Stimulated activated CD4-positive, alpha-beta T cell treated with anti-CD3 and anti-CD28 coated beads, TNF-alpha, amount 100 ng/mL, for 48 hours (primary cell): ENCODE data around the gene LRIG1.
A peak's percentile ranks its signal among the peaks of the same experiment; 100 is the strongest.

Experiments used
- DNase-seq, 3 donors: peaks; one replicate each; pipeline ENCODE4 v3.0.0-alpha.2; 2020; ENCODE audit warnings: low read depth in 3 of 3

LRIG1 gene

DNA sequence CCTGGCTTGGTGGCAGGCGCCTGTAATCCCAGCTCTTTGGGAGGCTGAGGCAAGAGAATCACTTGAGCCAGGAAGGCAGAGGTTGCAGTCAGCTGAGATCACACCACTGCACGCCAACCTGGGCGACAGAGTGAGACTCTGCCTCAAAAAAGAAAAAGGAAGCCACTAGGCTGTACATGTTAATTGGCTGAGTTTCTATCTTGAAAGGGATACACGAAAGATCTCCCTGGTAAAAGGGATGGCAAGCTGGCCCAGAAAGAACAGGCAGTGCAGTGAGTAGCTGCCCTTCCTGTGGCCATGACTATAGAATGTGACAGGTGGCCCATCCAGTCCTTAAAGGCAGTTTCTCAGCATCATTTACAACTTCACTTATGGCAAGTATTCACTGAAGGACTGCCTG is 12.3 kb downstream of the LRIG1 start:
- no peak for DNase-seq

DNA sequence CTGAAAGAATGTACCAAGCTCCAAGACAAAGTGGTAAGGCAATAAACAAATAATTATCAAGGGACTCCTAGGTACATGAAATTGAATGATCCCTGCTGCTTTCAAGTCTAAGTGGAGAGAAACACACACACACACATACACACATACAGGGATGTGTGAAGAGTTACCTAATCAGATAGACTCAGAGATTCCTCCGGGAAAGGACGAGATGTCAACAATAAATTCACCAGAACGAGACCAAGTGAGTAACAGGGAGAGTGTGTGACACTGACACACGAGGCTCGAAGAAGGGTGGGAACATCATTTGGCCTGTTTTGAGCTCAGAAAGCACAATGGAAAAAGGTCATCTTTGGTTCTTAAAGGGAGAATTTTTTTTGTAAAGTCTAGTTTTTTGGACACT is 13.4 kb downstream of the LRIG1 start:
- DNase-seq = no peak

DNA sequence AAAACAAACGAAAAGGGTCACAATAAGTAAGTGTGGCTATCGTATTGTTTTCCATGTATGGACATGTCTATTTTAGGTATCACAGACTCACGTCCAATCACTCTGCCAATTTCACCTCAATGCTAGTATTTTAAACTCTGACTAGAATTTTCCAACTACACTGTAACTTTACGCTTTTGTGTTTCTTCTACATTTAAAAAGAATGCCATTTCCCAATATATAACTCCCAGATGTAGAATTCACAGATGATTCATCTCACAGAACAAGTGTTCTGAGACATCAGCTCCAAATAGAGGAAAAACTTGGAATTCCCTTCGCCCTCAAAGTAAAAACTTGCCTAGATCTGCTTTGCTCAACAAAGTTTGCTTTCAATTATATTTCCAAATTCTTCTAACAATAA is 14.2 kb downstream of the LRIG1 start:
- no peak for DNase-seq

DNA sequence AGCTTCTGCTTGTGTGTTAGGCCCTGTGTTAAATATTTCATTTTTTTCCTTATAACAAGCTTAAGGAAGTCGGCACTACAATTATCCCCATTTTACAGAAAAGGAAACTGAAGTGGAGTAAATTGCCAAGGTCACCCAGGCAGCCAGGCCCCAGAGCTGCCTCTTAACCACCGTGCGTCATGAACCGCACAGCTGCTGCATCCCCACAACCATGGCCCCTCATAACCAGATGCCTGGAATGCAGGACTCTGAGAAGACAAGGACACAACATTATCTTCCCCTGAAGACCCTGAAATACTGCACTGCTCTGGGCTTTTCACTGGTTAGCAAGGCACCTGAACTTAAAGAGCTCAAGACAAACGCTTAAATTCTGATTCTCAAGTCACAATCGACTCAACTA is 14.6 kb downstream of the LRIG1 start:
- DNase-seq = no peak

DNA sequence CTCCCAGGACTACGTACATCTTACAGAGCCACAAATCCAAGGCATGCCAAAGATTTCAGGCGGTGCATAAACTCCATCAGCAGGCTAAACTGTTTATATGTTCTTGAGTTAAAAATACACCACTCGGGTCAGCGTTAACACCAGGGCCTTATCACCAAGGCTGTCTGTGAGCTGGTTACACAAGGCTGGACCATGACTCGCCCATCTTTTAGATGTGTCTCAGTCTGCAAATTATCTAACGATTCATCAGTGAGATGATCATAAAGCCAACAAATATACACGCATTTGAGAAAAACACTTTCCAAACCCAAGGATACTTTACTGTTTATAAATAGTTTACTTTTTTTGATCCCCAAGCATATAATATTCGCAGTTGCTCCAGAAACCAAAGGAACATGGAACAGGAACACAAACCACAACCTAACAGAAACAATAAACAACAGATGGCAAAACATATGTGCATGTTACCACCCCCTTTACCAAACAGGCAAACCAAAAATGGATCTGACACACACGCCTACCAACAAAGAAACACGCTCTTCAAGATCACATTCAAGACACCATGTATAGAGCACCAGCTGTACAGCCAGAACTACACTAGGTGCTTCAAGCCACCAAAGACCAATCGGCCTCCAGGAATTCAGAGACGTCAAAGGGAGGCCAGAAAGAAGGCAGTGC is 15.4 kb downstream of the LRIG1 start:
- no peak for DNase-seq

DNA sequence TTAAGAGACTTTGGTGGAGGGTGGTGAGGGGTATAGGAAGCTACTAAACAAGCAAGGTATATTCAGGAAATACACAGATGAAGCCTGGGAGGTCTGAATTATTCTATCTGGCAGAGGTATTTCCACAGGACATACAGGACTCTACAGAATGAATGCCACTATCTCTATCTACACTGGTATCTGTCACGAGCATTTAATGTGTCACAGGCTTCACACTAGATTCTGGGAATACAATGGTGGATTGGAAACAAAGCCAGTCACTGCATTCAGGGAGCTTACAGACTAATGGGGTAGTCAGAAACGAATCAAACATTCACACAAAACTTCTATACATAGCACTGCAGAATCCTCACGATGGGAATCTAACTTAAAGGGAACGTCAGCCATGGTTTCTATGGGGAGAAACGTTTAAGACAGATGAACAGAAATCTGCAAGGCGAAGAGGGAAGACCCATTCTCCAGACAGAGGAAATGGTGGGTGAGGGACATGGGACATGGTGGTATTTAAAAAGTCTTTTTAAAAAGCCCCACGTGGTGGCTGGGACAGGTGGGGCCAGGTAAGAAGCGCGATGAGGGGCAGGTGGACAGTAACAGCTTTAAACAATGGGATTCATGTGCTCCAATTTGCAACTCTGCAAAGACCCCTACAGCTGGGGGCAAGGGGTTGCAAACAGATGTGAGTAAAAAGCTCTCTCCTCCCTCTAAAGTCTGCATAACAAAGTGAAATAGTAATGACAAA is 16.5 kb downstream of the LRIG1 start:
- DNase-seq = no peak

DNA sequence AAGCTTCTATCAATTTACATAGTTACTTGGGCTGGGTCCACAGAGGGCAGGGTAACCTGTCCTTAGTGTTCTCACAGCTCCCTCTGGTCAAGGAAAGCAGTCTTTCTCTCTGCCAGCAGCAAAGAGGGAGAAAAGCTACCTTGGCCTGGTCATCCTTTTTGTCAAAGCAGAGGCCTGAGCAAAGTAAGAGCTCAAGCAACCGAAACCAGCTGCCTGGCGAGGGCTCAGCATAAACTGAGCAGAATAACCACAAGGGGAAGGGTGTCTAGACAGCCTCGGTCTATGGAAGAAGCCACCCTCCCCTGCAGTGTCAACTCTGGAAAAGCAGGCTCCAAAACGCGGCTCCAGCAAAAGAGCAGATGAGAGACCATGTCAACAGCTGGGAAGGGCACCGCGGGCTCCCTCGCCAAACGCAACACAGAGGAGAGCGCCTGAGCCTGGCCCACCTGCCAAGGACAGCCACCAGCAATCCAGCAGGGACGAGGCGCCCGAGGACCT is 17.4 kb downstream of the LRIG1 start:
- no peak for DNase-seq

DNA sequence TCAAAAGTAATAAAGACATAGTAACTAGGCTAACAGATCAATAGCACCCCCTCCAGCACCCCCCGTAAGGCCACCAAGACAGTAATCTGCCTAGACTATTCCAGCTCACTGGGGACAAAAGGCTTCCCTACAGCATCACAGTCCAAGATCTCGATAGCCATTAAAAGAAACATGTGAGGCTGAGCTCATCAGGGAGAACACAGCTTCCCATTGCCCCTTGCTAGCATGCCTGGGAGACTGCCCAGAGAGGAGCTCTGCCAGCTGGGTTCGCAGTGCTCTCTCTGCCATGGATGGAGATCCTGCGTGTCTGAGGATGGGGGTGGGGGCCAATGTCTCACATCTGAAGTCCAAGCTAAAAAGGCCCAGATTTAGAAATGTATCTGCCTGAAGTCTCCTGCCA is 17.8 kb downstream of the LRIG1 start:
- DNase-seq = no peak

DNA sequence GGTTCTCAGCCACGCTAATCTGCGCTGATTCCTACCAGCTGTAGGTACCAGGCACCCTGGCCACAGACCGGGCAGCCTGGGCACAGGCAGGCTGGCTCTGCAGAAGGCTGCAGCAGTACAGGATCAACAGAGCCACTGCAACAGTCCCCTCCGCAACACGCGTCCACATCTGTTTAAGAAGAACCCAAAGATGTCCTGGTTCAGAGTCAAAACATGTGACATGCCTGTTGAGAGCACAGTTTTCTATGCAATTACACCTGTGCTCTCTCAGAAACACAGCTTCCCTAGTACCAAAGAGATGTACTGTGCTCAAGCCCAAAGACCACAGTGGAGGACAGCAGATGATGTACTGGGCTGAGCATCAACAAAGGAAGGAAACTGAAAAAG is 18.8 kb downstream of the LRIG1 start:
- DNase-seq = no peak

DNA sequence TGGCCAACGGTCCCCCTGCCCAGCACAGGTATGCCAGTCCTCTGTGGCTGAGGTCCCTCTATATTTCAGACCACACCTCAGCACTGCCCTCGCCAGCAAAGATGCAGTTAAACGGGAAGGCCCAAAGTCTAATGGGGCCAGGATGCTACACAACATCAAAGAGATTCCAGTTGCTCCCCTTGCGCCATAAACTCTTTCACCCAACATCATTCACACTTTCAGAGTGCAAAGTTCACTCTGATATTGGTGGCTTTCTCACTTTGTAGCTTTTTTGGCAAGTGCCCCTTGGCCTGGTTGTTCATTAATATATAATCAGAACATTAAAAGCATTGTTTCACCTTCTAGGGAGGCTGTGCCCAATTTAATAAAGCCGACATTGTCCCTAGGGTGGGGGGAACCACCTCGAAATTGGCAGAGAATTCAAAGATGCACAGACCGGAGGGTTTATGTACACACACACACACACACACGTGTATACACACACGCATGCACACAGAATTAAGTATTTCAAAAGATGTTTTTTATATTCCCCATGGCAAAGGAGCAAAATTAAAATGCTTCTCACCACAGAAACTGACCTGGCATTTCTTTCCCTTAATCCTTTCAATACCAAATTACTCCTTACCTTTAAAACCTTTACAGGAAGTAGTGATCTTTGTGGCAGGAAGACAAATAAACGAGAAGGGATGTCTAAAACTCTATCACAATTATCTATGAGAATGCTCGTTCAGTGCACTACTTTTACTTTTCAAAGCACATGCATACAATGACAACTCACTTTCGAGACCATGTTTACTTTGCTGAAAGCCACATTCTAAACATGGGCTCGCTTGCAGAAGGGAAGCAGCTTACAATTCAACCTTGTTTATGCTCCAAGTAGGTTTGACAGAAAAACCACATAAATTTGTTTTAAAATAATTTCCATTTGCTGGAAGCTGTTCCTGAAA is 19.5 kb downstream of the LRIG1 start:
- no peak for DNase-seq

DNA sequence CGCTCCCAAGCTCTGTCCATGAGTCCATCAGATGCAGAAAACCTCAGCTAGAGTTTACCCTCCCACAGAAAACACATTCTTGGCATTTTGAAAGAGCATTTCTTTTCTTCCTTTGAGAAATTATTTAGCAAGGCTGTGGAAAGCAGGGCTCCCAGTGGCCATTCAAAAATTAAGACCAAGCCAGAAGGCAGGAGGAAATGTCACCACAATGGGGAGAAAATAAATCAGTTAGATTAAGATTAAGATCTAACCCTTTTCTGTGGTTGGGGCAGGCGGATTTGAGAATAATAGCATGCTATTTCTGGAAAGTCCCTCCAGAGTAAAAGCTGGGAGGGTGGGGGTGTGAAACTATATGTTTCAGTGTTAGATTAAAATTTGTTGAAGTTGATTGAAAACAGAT is 20.2 kb downstream of the LRIG1 start:
- no peak for DNase-seq

DNA sequence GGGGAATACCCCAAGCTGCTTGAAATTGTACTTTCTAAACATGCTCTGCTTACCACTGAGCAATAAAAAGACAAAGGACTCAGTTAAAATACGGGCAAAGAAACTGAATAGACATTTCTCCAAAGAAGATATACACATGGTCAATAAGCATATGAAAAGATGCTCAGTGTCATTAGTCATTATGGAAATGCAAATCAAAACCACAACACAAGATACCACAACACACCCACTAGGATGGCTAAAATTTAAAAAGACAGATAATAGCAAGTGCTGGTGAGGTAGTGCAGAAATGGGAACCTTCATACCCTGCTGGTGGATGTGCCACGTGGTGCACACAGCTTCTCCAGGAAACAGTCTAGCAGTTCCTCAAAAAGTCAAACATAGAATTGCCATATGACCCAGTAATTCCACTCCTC is 21.3 kb downstream of the LRIG1 start:
- DNase-seq = no peak

DNA sequence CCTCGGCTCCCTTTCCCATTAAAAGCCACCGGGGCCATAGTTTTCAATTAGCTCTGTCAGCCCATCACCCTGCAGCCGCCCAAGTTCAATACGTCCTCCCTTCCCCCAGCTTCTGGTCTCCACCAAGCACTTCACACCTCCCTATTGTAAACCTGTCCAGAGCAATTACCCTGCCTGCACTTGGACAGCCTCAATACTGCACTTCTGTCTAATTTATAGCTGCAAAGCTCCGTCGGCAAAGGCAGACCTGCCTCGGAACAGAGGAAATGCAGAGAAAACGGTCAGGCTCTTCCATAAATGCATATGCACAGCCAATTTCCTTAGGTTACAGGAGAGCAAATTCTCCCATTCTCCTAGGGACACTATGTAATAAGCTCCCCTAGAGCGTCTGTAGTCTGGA is 21.9 kb downstream of the LRIG1 start:
- DNase-seq = no peak

DNA sequence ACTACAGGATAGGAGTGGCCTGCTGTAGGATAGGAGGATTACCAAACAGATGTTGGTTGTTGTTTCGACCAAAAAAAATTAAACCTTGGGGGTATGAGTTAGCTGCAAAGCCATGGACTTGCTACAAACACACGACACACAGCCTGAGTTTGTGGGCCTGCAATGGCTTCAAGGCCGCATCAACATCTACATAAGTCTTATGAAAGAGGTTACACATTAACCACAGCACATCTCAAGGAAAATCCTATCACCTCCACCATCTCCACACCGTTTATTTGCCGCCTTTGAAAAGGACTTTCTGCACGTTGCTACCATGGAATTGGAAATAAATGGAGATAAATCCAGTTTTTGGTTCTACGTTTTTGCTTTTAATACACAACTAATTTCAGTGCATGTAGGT is 23.0 kb downstream of the LRIG1 start:
- no peak for DNase-seq

DNA sequence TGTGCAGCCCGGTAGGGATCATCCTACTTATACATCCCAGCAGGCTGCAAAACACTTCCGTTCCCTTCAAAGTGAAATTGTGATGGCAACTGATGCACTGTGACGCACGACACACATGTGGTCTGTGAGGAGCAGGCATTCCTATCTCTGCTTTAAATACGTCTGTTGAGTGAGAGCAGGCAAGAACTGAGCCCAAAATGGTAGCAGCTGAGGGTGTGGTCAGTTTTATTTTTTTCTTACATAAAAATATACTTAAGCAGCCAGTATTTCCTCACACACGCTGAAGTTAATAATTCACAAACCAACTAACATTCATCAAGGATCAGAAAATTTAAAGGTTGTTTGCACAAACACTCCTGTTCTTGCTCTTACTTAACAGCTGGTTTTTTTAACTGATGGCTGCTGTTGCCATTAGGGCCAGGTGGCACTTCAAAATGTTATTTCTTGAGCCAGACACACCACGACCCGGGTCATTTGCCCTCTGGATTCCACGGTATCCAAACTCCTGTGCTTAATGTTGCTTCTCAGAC is 23.9 kb downstream of the LRIG1 start:
- no peak for DNase-seq

DNA sequence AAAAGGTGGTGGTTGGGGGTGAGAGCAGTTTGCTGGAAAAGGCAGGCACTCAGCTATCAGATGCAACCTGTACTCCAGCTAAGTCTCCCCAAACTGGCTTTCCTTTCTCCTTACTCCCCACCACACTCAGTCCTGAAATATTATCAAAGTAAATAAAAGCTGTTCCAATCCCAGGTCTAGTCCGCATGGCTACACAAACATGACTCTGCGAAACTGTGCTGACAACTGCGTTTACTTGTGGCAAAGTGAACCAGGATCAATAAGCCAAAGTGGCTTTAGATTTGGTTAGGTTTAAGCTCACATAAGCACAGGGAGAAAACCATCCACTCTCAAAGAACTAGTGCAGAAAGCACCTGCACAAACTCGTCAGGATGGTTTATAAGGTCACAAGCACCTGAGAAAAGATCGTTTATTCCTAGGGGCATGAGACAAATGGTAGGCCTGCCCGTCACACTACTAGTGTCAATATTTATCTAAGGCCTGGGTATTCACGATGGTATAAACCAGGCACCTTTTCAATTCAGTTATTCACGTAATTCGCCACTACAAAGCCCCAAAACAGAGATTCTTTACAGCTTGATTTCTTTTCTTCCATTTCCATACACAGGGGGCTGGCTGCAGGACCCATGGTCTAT is 25.3 kb downstream of the LRIG1 start:
- DNase-seq = no peak

DNA sequence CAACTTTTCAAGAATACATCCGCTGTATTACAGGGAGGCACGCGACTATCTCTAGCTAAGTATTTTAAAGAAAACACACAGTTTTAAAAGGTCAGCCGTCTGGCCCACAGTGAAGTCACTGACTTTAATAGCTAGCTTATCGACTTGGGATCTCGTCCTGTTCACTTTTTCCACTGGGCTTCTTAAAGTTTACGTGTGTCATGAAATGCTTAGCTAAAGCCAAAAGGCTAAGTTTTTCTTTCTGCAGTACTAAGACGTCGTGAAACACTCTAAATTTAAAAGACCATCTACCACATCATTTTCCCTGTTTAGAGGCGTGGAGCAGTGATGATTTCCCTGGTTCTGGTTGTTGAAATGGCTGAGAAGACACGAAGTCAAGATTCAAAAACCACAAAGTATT is 27.1 kb downstream of the LRIG1 start:
- no peak for DNase-seq

DNA sequence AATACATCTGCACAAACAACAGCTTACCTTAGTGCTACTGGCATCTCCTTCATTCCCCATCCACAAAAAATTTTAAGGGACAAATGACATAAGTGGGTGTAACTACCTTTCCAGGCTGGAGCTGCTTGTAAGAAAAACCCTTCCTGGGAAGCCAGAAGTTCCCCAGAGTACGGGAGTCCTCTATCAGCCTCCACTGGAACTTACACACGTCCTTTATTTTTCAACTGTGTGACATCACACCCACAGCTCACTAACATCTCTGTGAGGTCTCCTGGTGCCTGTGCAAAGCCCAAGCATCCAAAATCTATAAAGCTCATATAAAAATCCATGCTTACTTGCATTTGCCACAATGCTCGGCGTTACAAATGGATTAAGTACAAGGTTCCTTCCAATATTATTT is 27.6 kb downstream of the LRIG1 start:
- no peak for DNase-seq

DNA sequence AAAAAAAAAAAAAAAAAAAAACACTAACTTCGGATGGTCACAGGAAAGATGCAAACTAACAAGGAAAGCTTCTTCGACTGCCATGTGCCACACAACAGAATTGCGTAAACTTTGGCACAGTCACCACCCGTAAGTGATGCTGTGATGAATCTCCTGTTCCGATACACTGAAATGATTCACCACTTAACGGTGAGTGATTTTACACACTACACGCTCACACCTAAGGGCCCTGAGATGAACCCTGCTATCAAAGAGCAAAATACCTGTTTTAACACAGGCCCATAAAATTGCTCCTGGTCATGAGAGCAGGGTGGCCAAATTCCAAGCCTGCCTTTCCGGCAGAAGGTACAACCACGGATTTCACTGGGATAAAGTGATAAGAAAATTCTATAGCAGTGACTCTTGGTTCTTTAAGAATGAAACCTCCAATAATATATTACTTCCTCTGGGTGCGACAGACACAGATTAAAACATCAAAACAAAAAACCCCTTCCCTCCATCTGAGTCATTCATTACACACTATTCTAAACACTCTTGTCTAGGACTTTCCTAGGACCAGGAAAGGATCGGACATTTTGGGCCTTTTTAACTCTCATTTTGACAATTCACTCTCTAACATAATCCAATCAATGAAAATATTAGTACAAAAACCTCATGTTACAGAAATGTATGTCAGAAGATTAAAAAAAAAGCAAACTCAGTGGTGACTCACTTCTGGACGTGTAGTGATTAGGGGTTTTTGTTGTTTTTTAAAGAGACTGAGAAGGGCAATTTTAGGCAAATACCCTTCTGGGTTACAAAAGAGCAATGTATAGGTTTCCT is 28.3 kb downstream of the LRIG1 start:
- DNase-seq = peak in 1 of 3 donors; percentile 49

DNA sequence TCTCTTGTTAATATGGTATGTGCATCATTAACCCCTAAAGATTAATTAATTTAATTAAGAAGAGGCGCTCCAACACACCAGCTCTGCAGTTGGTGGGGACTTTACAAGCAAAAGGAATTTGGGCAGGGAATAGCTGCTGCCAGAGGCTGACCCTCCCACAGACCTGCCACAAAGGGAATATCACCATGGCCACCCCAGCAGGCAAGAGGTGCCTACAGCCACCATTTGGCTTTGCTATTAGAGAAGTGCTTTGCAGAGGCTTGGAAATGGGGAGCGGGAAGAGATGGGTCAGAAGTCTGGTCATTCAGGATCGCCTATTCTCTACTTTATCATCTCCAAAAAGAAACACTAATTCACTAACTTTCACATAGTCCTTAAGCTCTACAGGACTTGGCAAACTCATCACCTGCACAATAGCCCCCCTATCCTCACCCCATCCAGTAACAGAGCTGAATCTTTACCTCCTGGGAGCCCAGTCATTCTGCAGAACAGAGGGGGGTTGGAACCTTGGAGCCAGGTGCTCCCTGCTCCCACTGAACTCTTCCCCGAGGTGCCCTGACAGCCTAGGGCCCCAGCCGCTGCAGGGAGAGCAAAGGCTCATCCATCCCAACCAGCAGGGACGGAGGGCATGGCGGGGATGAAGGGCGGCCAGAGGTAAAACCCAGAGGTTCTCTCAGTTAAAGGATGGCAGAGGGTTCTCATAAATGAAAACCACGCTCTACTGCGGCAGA is 29.7 kb downstream of the LRIG1 start:
- no peak for DNase-seq
